Peyer's patch (tissue), 4 donors: ENCODE data around the gene PAM16. TPM values are rescaled to one million over a fixed set of nuclear protein-coding genes. Genes with fewer than 3 reads are reported as not detected.

Experiments used
- DNase-seq, 3 donors: peaks; one replicate each; pipeline ENCODE4 v3.0.0-alpha.2; 2017 to 2019
- H3K27ac ChIP-seq, 4 donors: fragments of 200-600 bp; sonication (generic); one replicate each; pipeline ENCODE4 v1.5.1; 2016 to 2019
- H3K27me3 ChIP-seq, 2 donors: fragments of 200-600 bp; sonication (generic); one replicate each; pipeline ENCODE4 v1.5.1; 2019
- H3K36me3 ChIP-seq, 3 donors: fragments of 200-600 bp; sonication (generic); one replicate each; pipeline ENCODE4 v1.5.1; 2016 to 2019
- H3K4me1 ChIP-seq, 4 donors: fragments of 200-600 bp; sonication (generic); one replicate each; pipeline ENCODE4 v1.5.1; 2016 to 2019
- H3K4me3 ChIP-seq, 4 donors: fragments of 200-600 bp; sonication (generic); 1 replicate in 3 of 4; 2 replicates in 1 of 4; pipeline ENCODE4 v1.5.1; 2016 to 2019; ENCODE audit warnings: mild to moderate bottlenecking in 1 of 4
- H3K9me3 ChIP-seq, 4 donors: fragments of 200-600 bp; sonication (generic); one replicate each; pipeline ENCODE4 v1.5.1; 2016 to 2019; ENCODE audit warnings: mild to moderate bottlenecking in 1 of 4
- POLR2A ChIP-seq, 2 donors: fragments of 450-650 bp; IDR thresholded peaks; one replicate each; pipeline ENCODE4 v1.5.1; 2017; ENCODE audit warnings: antibody characterized with exemption in 2 of 2, mild to moderate bottlenecking in 2 of 2, moderate library complexity in 2 of 2
- total RNA-seq, 4 donors: library from RNA; depleted of rRNA; stranded (reverse); fragments of >200 nt; gene quantifications; one replicate each; pipeline ENCODE4 v1.1.0, GENCODE V29; 2016
- TF ChIP-seq, protein P1 (sequence below), 6 experiments: fragments of 450-650 bp in 4 of 6; fragments of 200-600 bp in 2 of 6; sonication (generic) in 1 of 6; IDR thresholded peaks; one replicate each; pipeline ENCODE4 v1.5.1; 2017 to 2019; ENCODE audit warnings: antibody characterized with exemption in 6 of 6, mild to moderate bottlenecking in 3 of 6, moderate library complexity in 1 of 6

PAM16 gene
- total RNA-seq, 4 donors from 2014 or later: 18.2 to 61.4 (median 49.3) TPM

DNA sequence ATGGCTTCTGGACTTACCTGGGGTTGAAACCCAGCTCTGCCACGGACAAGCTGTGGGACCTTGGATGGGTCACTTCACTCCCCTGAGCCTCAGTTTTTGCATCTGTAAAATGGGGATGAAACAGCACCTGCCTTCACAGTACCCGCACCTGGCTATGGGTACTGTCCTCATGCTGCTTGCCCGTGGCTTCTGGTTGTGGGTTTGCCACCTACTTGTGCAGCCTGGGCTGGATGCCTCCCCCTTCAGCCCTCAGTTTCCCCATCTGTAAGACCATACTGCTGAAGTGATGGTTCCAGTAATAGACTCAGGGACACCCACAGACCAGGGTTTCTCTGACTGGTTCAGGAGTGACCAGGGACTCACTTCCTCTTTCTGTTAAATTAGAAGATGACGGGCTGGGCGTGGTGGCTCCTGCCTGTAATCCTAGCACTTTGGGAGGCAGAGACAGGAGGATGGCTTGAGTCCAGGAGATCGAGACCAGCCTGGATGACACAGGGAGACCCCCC lies 25.8 kb downstream of the PAM16 start:
- H3K9me3 ChIP-seq: no peaks in the 10 kb centered on the region
- H3K27me3 ChIP-seq: no peaks in the 10 kb centered on the region
- H3K4me3 ChIP-seq: no peak overlapping the region
- H3K4me1 ChIP-seq: peaks cover 0 to 38% (median 13%) of the 10 kb centered on the region in 4 donors
- peak in 1 of 3 donors; percentile 36 for DNase-seq
- no peaks in the 10 kb centered on the region for H3K36me3 ChIP-seq
- H3K27ac ChIP-seq: peak overlapping the region in 3 of 4 donors; percentile 57 to 59 (median 59)
- TF ChIP-seq, protein P1, sequence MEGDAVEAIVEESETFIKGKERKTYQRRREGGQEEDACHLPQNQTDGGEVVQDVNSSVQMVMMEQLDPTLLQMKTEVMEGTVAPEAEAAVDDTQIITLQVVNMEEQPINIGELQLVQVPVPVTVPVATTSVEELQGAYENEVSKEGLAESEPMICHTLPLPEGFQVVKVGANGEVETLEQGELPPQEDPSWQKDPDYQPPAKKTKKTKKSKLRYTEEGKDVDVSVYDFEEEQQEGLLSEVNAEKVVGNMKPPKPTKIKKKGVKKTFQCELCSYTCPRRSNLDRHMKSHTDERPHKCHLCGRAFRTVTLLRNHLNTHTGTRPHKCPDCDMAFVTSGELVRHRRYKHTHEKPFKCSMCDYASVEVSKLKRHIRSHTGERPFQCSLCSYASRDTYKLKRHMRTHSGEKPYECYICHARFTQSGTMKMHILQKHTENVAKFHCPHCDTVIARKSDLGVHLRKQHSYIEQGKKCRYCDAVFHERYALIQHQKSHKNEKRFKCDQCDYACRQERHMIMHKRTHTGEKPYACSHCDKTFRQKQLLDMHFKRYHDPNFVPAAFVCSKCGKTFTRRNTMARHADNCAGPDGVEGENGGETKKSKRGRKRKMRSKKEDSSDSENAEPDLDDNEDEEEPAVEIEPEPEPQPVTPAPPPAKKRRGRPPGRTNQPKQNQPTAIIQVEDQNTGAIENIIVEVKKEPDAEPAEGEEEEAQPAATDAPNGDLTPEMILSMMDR (IDR thresholded peaks at IDR 0.05): no peak
- no peak for TF ChIP-seq POLR2A (IDR thresholded peaks at IDR 0.05)

DNA sequence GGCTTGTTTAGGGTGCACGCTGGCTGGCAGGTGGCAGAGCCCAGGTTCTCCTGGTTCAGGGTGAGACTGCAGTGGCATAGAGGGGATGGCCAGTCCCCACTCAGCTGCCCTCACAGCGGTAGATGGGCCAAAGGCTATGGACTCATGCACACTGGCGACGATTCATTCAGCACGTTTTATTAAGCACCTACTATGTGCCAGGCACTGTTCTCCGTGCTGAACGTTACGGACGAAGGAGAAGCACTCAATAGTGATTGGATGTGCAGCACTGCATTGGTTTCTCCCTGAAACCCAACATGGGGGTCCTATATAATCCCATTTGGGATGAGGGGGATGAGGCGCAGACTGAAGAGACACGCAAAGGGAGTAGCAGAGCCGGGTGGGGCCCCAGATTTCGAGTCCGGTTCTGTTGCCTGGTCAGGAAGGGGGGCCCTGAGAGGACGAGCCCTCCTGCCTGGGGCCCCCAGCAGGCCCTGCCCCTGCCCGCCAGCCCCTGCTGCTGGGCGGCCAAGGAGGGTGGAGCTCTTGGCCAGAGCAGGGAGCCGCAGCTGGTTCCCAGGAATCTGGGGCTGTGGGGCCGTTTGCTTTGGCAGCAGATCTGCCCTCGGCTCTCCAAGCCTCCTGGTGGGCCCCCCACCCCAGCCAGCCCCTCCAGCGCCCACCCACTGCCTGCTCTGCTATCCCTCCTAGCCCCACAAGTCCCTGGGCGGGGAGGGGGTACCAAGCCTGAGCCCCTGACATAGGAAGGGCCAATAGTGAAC lies 26.4 kb downstream of the PAM16 start:
- peak overlapping the region; percentile 5 to 59 (median 58) for H3K27ac ChIP-seq
- H3K4me3 ChIP-seq: no peak overlapping the region
- no peaks in the 10 kb centered on the region for H3K27me3 ChIP-seq
- peak in 1 of 3 donors; percentile 46 for DNase-seq
- H3K36me3 ChIP-seq: no peaks in the 10 kb centered on the region
- peaks cover 0 to 43% (median 16%) of the 10 kb centered on the region in 4 donors for H3K4me1 ChIP-seq
- TF ChIP-seq, protein P1 (IDR thresholded peaks at IDR 0.05): no peak
- no peaks in the 10 kb centered on the region for H3K9me3 ChIP-seq

DNA sequence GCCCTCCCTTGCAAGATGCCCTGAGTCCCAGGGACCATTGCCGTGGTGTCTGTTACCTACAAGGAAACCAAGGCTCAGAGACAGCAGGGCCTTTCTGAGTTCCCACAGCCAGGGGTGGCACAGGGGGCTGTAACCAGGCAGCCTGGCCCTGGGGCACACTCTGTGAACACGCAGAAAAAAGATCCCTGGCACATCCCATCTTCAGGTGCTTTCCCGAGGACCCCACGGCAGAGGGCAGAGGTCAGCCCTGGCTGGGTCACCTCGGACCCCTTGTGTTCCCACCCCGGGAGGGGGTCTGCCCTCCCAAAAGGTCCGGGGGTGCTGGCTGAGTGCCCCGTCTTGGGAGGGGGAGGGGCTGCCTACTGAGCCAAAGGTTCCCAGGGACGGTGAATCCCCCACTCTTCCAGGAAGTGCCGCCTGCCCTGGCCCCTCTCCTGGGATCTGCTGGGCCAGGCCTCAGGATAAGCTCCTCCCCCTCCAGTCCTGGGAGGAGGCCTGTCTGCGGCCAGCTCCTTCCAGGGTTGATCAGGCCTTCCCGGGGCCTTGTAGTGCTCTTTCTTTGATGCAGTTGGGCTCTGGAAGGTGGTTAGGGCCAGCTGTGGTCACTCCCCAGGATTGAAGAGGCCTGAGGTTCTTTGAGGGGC lies 27.2 kb downstream of the PAM16 start:
- Histone ChIP-seq H3K9me3 (no peaks in the 10 kb centered on the region), H3K27ac (peak overlapping the region; percentile 51 to 75 (median 58)), H3K27me3 (no peaks in the 10 kb centered on the region), H3K36me3 (no peaks in the 10 kb centered on the region), H3K4me1 (peaks cover 0 to 46% (median 21%) of the 10 kb centered on the region in 4 donors), H3K4me3 (no peak overlapping the region)
- DNase-seq: peak in 1 of 3 donors; percentile 50
- no peak for TF ChIP-seq POLR2A (IDR thresholded peaks at IDR 0.05)
- TF ChIP-seq, protein P1 (IDR thresholded peaks at IDR 0.05): no peak

DNA sequence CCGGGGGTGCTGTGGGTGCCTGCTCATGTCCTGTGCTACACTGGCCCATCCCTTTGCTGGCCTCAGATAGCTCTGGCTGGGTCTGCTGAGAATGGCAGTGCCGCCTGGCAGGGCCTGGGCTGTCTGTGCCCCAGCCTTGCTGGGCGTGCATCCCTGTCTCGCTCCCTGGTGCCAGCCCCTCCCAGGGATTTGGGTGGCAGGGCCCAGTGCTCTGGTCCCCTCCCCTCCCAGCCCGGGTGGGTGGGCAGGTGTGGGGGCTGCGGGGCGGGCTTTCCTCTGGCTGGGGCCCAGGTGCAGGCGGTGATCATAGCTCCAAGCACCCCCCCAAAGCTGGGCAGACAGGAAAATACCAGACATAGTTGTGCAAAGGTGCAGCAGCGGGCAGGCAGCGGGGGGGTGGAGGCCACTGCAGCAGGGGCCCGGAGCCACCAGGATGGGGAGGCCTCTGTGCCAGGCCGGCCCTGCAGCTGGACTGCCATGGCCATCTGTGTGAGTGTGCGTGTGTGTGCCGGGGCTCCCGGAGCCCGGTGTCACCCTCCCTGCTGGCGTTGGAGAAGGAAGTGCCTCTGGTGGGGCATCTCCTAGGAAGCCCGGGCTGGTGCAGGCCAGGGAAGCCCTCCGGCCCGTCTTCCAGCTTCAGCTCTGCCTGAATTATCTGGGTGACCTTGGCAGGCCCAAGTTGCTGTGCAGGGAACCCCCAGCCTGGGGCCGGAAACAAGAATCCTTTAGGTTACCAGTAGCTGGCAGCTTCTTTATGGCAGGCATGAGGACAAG lies 27.9 kb downstream of the PAM16 start:
- Histone ChIP-seq H3K27ac (peak overlapping the region in 3 of 4 donors; percentile 51 to 75 (median 57)), H3K4me1 (peaks cover 0 to 47% (median 17%) of the 10 kb centered on the region in 4 donors), H3K9me3 (no peaks in the 10 kb centered on the region), H3K4me3 (no peak overlapping the region), H3K27me3 (no peaks in the 10 kb centered on the region), H3K36me3 (no peaks in the 10 kb centered on the region)
- peak in 1 of 3 donors; percentile 44 for DNase-seq
- TF ChIP-seq POLR2A (IDR thresholded peaks at IDR 0.05): no peak
- TF ChIP-seq, protein P1 (IDR thresholded peaks at IDR 0.05): no peak
